SU-DHL-6 (cell line): ENCODE data around the gene MRPS27.

Experiments
- H2AFZ ChIP-seq: fragments of 200-600 bp; sonication (generic); 2 replicates; pipeline ENCODE4 v1.6.1; 2014; ENCODE audit warnings: low read depth, mild to moderate bottlenecking, moderate library complexity, mixed read lengths, antibody characterized with exemption, low read length; ENCODE audit not compliant: severe bottlenecking
- H3F3A ChIP-seq: fragments of 200-600 bp; shearing (Covaris generic); 2 replicates; pipeline ENCODE4 v1.6.0; 2016; ENCODE audit warnings: antibody characterized with exemption, mild to moderate bottlenecking; ENCODE audit not compliant: insufficient read depth
- H3K27ac ChIP-seq: fragments of 200-600 bp; sonication (generic); 2 replicates; pipeline ENCODE4 v1.5.1; 2016; ENCODE audit warnings: low read depth, mild to moderate bottlenecking, low read length, moderate library complexity, mixed read lengths
- H3K27me3 ChIP-seq: fragments of 200-600 bp; sonication (generic), shearing (Covaris generic); 2 replicates; pipeline ENCODE4 v1.6.0; 2014; ENCODE audit warnings: mild to moderate bottlenecking, low read length
- H3K36me3 ChIP-seq: fragments of 200-600 bp; sonication (generic); 2 replicates; pipeline ENCODE4 v1.6.1; 2014; ENCODE audit warnings: mild to moderate bottlenecking, low read length, mixed read lengths
- H3K4me2 ChIP-seq: fragments of 300-600, 200-600 bp; shearing (Covaris generic), sonication (generic); 2 replicates; pipeline ENCODE4 v1.6.0; 2014; ENCODE audit warnings: low read length, low read depth, mild to moderate bottlenecking; ENCODE audit not compliant: poor library complexity, severe bottlenecking
- H3K4me3 ChIP-seq: fragments of 200-600 bp; sonication (generic); 2 replicates; pipeline ENCODE4 v1.5.1; 2014; ENCODE audit warnings: antibody characterized with exemption, low read length, mild to moderate bottlenecking, mixed read lengths; ENCODE audit not compliant: insufficient read depth, poor library complexity, severe bottlenecking
- H3K79me2 ChIP-seq: fragments of 200-600 bp; sonication (generic); 2 replicates; pipeline ENCODE4 v1.6.1; 2014; ENCODE audit warnings: mild to moderate bottlenecking, low read length, moderate library complexity; ENCODE audit not compliant: insufficient read depth
- H3K9ac ChIP-seq: fragments of 200-600 bp; sonication (generic); 2 replicates; pipeline ENCODE4 v1.7.0; 2014; ENCODE audit warnings: mild to moderate bottlenecking, low read length
- H3K9me2 ChIP-seq: fragments of 200-600 bp; sonication (generic); replicated peaks from 2 replicates; pipeline ENCODE4 v1.6.1; 2014; ENCODE audit warnings: low read length; ENCODE audit not compliant: insufficient read depth
- H3K9me3 ChIP-seq: fragments of 200-600 bp; sonication (generic); 2 replicates; pipeline ENCODE4 v1.6.1; 2014; ENCODE audit warnings: low read length, mixed read lengths; ENCODE audit not compliant: insufficient read depth
- H4K20me1 ChIP-seq: fragments of 200-600 bp; sonication (generic); 2 replicates; pipeline ENCODE4 v1.6.1; 2014; ENCODE audit warnings: low read depth, mild to moderate bottlenecking, antibody characterized with exemption, low read length, moderate library complexity, mixed read lengths
- EZH2phosphoT487 ChIP-seq: fragments of 200-600 bp; sonication (generic), shearing (Covaris generic); conservative IDR thresholded peaks from 2 replicates; pipeline ENCODE4 v1.6.1; 2018; ENCODE audit warnings: mild to moderate bottlenecking, antibody characterized with exemption, low read length, moderate library complexity, mixed read lengths
- TF ChIP-seq, protein P1 (sequence below): fragments of 200-600 bp; sonication (generic); IDR thresholded peaks from one replicate; pipeline ENCODE4 v1.5.1; 2017; ENCODE audit warnings: antibody characterized with exemption, mild to moderate bottlenecking, low read length, moderate library complexity; ENCODE audit not compliant: insufficient read depth, poor library complexity, severe bottlenecking

Gene MRPS27

DNA sequence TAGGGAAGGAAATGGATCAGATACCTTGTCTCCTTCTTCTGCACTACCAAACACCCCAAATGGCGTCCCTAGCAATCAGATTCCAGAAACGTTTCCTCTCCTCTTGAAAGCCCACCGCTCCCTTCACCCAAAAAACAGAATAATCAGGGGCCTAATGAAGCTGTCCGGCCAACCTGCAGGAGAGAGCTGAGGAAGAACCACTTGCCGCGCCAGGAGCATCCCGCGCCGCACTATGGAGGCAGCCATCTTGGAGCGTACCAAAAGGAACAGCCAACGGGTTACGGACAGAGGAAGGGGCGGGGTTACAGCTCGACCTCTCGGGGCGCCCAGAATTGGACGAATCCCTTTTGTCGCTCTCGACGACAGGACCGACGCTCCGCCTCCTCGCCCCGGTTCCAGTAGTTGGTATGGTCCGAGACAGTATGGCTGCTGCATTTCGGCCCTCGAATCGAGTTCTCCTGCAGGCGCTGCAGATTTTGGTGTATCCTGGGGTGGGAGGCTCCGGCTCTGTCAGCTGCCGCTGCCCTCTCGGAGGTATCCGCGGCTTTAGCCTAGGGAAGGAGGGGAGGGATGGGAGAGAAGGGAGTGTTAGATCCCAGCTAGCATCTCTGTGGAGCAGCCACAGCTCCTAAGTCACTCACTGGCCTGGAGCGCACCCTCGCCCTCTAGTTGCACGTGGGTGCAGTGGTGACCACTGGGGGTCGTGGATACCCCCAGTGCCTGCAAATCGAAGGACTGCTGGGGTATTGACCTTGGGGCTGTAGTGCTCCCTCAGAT is at the start of gene MRPS27, which contains the start of gene PTCD2:
Gene MRPS27 (minus strand): TSS at position 265 of the 777 bp plus-strand sequence. CDS start 19 bp downstream, at position 246.
Gene PTCD2 (plus strand): TSS at position 398 of the 777 bp plus-strand sequence. CDS start 10 bp downstream, at position 408.
- H3K9me3 ChIP-seq = no peaks in the 10 kb centered on the region
- H3K4me2 ChIP-seq = peak within 1 kb of the TSS; percentile 93
- 0 out of 2 replicates have a peak, but pooled peaks cover 4% of the 10 kb centered on the region for H3K36me3 ChIP-seq
- peaks cover 11% of the 10 kb centered on the region for H3F3A ChIP-seq
- peak within 1 kb of the TSS; percentile 96 for H3K4me3 ChIP-seq
- no peaks in the 10 kb centered on the region for H3K27me3 ChIP-seq
- H2AFZ ChIP-seq = peak within 1 kb of the TSS; percentile 85
- peaks cover 51% of the 10 kb centered on the region for H3K79me2 ChIP-seq
- no peaks in the 10 kb centered on the region for H3K9me2 ChIP-seq
- TF ChIP-seq, protein P1, sequence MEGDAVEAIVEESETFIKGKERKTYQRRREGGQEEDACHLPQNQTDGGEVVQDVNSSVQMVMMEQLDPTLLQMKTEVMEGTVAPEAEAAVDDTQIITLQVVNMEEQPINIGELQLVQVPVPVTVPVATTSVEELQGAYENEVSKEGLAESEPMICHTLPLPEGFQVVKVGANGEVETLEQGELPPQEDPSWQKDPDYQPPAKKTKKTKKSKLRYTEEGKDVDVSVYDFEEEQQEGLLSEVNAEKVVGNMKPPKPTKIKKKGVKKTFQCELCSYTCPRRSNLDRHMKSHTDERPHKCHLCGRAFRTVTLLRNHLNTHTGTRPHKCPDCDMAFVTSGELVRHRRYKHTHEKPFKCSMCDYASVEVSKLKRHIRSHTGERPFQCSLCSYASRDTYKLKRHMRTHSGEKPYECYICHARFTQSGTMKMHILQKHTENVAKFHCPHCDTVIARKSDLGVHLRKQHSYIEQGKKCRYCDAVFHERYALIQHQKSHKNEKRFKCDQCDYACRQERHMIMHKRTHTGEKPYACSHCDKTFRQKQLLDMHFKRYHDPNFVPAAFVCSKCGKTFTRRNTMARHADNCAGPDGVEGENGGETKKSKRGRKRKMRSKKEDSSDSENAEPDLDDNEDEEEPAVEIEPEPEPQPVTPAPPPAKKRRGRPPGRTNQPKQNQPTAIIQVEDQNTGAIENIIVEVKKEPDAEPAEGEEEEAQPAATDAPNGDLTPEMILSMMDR = no peak
- no peak for TF ChIP-seq EZH2phosphoT487
- H3K9ac ChIP-seq = peak within 1 kb of the TSS; percentile 91
- H4K20me1 ChIP-seq = no peaks in the 10 kb centered on the region
- H3K27ac ChIP-seq = peak within 1 kb of the TSS; percentile 61

GRCh38 chr5:72369711-72370110 is 49.7 kb upstream of the MRPS27 start:
- Histone ChIP-seq H2AFZ (no peak overlapping the region), H3K27ac (no peak overlapping the region), H3K9me3 (no peaks in the 10 kb centered on the region), H3K4me3 (no peak overlapping the region), H4K20me1 (no peaks in the 10 kb centered on the region), H3K4me2 (no peak overlapping the region), H3K79me2 (no peaks in the 10 kb centered on the region), H3K9me2 (no peaks in the 10 kb centered on the region), H3K36me3 (no peaks in the 10 kb centered on the region), H3K9ac (no peak overlapping the region), H3F3A (no peaks in the 10 kb centered on the region), H3K27me3 (no peaks in the 10 kb centered on the region)
- TF ChIP-seq, protein P1 = no peak
- TF ChIP-seq EZH2phosphoT487 = no peak

DNA sequence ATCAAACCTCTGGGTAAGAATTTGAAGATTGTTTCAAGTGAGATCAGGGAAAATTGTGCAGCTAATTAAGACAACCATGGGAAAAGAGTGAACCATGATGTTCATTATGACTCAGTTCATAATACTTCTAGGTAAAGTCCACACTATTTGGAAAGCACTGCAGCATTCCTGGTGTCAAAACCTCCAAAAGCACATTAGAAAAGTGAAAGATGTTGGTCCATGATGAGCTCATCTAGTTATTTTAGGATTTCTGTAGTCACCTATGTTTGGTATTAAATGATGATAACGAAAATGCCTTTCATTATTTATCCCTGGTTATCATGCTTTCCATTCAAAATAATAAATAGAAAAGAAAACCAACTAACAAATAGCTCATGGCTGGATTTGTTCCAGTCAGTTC is 49.3 kb upstream of the MRPS27 start:
- Histone ChIP-seq H3K9ac (no peak overlapping the region), H3K27ac (no peak overlapping the region), H3K36me3 (no peaks in the 10 kb centered on the region), H3K9me2 (no peaks in the 10 kb centered on the region), H4K20me1 (no peaks in the 10 kb centered on the region), H2AFZ (no peak overlapping the region), H3K9me3 (no peaks in the 10 kb centered on the region), H3K79me2 (no peaks in the 10 kb centered on the region), H3K4me3 (no peak overlapping the region), H3K4me2 (no peak overlapping the region), H3K27me3 (no peaks in the 10 kb centered on the region), H3F3A (no peaks in the 10 kb centered on the region)
- TF ChIP-seq EZH2phosphoT487 = no peak
- TF ChIP-seq, protein P1 = no peak
